ENCODE measurements around the gene FAM89B.

FAM89B gene

DNA sequence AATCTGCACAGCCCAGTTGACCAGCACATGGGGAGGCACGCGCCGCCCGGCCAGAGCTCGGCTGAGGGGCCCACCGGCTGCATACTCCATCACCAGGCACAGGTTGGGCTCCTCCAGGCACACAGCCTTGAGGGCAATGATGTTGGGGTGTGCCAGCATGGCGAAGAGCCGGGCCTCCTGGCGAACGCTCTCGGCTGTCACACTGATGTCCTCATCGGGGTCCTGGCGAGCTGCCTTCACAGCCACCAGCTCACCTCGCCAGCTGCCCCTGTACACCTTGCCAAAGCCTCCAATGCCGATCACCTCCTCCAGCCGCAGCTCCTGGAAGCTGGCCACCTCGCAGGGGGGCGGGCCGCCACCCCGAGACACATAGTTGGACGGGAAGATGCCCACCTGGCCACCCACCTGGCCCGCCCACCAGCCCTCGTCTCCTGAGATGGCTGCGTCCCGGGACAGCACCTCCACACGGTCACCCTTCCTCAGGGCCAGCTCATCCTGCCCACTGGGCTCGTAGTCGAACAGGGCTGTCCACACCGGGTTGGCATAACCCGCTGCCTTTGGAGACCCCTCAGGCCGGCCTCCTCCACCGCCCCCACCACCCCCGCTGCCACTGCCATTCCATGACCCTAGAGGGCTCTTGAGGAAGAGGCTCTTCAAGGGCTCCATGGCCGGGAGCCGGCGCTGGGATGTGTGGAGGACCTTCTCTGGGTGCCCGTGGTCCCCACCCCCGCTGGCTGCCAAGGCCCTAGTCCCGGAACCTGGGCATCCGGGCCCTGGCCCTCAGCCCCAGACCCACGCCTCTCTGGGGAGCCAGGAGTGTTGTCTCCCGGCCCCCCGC is 41.0 kb downstream of the FAM89B start:
- no peak for DNase-seq

- DNase-seq = peak; percentile 100
These were observed 43.1 kb downstream of the FAM89B start, which contains the start of gene PCNX3 for GRCh38 chr11:65615229-65615949. Gene PCNX3 (plus strand): TSS chr11:65615776. CDS start chr11:65616312, 536 bp downstream.

DNA sequence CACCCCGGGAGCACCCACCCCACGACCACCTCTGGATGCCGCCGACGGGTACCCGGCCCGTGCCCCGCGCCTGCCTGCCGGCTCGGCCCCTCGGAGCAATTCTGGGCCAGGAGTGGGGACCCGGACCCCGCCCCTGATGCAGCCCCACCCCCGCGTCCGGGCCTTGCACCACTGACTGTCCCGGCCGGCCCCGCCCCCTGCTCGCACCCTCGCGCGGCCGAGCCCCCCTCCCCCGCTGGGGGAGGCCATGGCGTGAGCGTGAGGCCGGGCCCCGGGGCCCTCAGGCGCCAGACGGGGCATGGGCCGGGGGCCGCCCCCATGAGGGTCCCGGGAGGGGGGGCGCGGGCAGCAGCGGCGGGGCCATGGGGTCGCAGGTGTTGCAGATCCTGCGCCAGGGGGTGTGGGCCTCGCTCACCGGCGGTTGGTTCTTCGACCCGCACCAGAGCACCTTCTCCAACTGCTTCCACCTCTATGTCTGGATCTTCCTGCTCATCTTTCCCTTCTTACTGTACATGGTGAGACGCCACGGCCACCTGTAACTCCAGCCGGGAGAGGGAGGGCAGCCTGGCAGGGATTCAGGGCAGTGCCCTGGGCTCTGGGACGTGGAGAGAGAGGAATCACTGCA is 43.7 kb downstream of the FAM89B start:
- no peak for DNase-seq

DNA sequence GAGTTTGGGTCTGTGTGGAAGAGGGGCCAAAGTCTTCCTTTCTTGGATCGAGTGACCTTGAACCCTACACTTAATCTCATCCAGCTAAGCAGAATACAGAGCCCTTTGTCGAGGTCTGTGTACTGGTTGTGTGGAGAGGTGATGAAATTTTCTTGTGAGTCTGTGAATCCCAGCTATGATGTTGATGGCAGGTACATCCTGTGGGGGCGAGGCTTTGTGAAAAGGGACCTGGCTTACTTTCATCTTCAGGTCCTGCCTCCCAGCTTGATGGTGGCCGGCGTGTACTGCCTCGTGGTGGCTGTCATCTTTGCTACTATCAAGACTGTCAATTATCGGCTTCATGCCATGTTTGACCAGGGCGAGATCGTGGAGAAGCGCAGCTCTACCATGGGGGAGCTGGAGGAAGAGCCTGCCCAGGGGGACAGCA is 44.2 kb downstream of the FAM89B start:
- no peak for DNase-seq

DNA sequence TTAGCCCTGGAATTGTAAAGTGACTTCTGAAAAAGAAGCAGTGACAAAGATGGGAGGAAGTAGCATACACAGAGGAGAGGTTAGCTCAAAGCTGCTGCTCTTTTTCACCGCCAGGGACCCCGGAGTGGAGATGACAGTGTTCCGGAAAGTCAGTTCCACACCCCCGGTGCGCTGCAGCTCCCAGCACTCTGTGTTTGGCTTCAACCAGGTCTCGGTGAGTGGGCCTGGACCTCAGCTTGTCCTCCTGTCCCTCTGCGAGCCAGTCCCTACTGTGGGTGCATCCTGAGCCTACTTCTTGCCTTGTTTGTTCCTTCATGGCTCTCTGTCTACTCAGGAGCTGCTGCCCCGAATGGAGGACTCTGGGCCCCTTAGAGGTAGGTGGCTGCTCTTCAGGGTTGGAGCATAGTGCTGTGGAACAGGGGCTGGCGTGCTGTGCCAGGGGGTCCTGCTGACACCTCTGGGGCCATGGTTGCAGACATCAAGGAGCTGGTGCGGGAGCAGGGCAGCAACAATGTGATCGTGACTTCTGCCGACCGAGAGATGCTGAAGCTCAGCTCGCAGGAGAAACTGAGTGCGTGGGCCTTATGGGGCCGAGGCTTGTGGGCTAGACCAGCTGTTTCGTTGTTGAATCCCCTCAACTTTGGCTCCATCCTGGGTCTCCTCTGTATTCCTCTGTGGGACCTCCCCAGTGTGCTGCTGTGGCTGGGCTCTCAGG is 45.0 kb downstream of the FAM89B start:
- DNase-seq = no peak

DNA sequence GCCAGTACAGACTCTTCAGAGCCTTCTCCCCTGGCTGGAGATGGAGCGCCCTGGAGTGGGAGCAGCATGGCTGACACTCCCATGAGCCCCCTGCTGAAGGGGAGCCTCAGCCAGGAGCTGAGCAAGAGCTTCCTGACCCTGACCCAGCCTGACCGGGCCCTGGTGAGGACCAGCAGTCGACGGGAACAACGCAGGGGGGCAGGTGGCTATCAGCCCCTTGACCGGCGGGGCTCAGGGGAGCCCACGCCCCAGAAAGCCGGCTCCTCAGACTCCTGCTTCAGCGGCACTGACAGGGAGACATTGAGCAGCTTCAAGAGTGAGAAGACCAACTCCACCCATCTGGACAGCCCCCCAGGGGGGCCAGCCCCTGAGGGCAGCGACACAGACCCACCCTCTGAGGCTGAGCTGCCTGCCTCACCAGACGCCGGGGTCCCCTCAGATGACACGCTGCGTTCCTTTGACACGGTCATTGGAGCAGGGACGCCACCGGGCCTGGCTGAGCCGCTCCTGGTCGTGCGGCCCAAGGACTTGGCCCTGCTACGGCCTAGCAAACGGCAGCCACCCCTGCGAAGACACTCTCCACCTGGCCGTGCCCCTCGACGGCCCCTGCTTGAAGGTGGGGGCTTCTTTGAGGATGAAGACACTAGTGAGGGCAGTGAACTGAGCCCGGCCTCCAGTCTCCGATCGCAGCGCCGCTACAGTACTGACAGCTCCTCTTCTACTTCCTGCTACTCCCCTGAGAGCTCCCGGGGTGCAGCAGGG is 45.8 kb downstream of the FAM89B start:
- DNase-seq = no peak

DNA sequence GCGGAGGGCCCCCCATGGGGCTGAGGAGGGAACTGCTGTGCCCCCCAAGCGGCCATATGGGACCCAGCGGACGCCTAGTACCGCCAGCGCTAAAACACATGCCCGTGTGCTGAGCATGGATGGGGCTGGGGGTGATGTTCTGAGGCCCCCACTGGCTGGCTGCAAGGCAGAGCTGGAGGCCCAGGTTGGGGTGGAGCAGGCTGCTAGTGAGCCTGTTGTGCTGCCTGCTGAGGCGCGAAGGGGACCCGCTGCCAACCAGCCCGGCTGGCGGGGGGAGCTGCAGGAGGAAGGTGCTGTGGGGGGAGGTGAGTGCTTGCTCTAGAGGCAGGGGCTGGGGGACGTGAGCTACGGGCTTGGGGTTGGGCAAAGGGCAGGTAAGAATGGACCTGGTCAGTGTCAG is 46.4 kb downstream of the FAM89B start:
- DNase-seq = no peak

- DNase-seq = no peak
These were observed 47.1 kb downstream of the FAM89B start for GRCh38 chr11:65619281-65619928.

GRCh38 chr11:65620666-65621065 is 48.3 kb downstream of the FAM89B start:
- DNase-seq = no peak

DNA sequence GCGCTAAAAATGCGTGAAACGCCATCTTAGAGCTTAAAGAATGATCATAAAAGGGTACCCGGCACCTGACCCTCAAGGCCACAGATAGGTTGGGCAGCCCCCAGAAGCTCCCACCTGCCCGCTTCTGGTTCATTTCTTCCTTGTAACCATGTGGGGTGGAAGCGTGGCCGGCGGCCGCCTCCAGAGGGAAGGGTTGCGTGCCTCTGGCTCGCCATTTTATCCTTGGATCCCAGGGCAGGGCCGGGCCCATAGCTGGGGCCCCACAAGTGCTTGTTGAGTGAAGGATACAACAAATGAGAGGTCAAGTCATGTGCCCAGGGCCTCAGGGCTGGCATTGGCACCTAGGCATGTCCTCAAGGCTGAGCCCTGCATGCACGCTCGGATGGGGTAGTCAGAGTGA is 49.1 kb downstream of the FAM89B start:
- no peak for DNase-seq

DNA sequence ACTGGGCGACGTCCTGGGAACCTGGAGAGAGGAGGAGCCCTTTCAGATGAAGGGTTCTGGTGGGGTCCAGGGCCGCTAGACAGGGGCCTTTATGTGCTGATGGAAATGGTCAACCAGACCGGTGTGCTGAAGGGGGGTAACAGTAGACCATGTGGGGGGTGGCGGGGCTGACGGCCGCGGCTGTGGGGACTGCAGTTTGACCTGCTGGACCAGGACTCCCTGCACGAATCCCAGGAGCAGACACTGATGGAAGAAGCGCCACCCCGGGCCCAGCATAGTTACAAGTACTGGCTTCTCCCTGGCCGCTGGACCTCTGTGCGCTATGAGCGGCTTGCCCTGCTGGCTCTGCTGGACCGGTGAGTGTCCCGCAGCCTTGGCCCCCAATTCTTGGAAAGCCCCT is 49.7 kb downstream of the FAM89B start:
- no peak for DNase-seq

- DNase-seq = no peak
These were observed 50.8 kb downstream of the FAM89B start for GRCh38 chr11:65623177-65623576.

Measured in midbrain (tissue), 1 donor.